ENCODE measurements around the gene NFATC3. TPM values are rescaled to one million over a fixed set of nuclear protein-coding genes. Genes with fewer than 3 reads are reported as not detected.
"Not testable (repeated sequence)": the region's sequence is repeated elsewhere in the genome, so short reads cannot be mapped to it uniquely, and the experiment has no call there.

NFATC3 gene
- total RNA-seq, 2 experiments from 2014 or later = 68.4 to 81.2 TPM

DNA sequence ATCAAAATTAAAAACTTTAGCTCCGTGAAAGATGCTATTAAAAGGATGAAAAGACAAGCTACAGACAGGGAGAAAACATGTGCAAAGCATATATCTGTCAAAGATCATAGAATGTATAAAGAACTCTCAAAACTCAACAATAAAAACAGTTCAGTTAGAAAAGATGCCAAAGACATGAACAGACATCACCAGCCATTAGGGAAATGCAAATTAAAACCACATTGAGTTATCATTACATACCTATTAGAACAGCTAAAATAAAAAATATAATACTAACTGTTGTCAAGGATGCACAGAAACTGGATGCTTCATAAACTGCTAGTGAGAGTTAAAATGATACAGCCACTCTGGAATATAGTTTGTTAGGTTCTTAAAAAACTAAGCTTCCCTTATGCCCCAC lies 58.8 kb downstream of the NFATC3 start:
- ChIA-PET POLR2A (interaction anchor here (0.7 kb wide), 1 partner anchor 60 kb away, joined by 6 read pairs; no protein-coding TSS in a partner anchor), CTCF (interaction anchor here (0.7 to 1.5 kb wide), 6 partner anchors 25 to 84 kb away, joined by 3 to 7 read pairs (median 4); no protein-coding TSS in a partner anchor)
- Mint-ChIP-seq H3K27ac (no peak overlapping the region), H3K4me1 (peaks cover 54% of the 10 kb centered on the region), H3K4me3 (no peak overlapping the region), H3K36me3 (ENCODE audit: low read depth) (peaks cover 33% of the 10 kb centered on the region), H3K27me3 (no peaks in the 10 kb centered on the region), H3K9me3 (ENCODE audit: low read depth) (no peaks in the 10 kb centered on the region)
- intact Hi-C loops (cut with DNase I, micrococcal nuclease) = no loop called here
- no peak for ATAC-seq
- no peak for DNase-seq

DNA sequence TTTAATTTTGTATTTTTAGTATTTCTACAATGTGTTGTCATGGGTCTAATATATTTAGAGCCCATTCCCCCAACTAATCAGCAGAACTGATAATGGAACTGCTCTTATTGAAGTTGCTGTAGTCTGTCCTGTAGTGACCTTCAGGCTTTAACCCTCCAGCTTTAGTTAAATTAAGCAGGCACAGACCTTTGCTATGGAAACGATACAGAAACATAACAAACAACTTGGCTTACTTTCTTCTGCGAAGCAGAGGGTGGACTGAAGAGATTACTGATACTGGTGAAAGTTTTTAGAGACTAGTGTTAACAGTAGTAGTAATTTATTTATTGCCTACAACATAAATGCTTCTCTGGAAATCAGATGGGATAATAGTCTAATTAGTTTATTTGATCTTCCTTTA lies 61.4 kb downstream of the NFATC3 start:
- ATAC-seq (no peak), DNase-seq (no peak)
- peaks cover 50% of the 10 kb centered on the region for H3K4me1 Mint-ChIP-seq
- intact Hi-C loops (cut with DNase I, micrococcal nuclease) = no loop called here
- ChIA-PET CTCF (interaction anchor here (0.7 to 1.2 kb wide), 2 partner anchors 20 to 367 kb away, joined by 3 to 4 read pairs; no protein-coding TSS in a partner anchor), POLR2A (no interaction called here)
- H3K27ac Mint-ChIP-seq = no peak overlapping the region
- no peaks in the 10 kb centered on the region for H3K27me3 Mint-ChIP-seq
- no peak overlapping the region for H3K4me3 Mint-ChIP-seq
- peaks cover 18% of the 10 kb centered on the region for H3K36me3 Mint-ChIP-seq (ENCODE audit: low read depth)
- H3K9me3 Mint-ChIP-seq (ENCODE audit: low read depth) = no peaks in the 10 kb centered on the region

GRCh38 chr16:68147444-68147843 lies 62.3 kb downstream of the NFATC3 start:
- Mint-ChIP-seq H3K27me3 (no peaks in the 10 kb centered on the region), H3K4me1 (peaks cover 43% of the 10 kb centered on the region), H3K27ac (no peak overlapping the region), H3K4me3 (no peak overlapping the region), H3K36me3 (ENCODE audit: low read depth) (peaks cover 13% of the 10 kb centered on the region), H3K9me3 (ENCODE audit: low read depth) (no peaks in the 10 kb centered on the region)
- DNase-seq (no peak), ATAC-seq (peak; percentile 52)
- intact Hi-C loops (cut with DNase I, micrococcal nuclease) = no loop called here
- ChIA-PET CTCF (interaction anchor here (0.6 to 1.6 kb wide), 3 partner anchors 19 to 406 kb away, joined by 3 to 4 read pairs (median 3); no protein-coding TSS in a partner anchor), POLR2A (interaction anchor here (0.5 to 0.9 kb wide), 3 partner anchors 8 to 371 kb away, joined by 4 to 8 read pairs (median 6); no protein-coding TSS in a partner anchor)

- no peak overlapping the region for H3K4me3 Mint-ChIP-seq
- CTCF ChIA-PET = no interaction called here
- intact Hi-C loops (cut with DNase I, micrococcal nuclease) = no loop called here
- H3K4me1 Mint-ChIP-seq = peaks cover 41% of the 10 kb centered on the region
- H3K36me3 Mint-ChIP-seq (ENCODE audit: low read depth) = peaks cover 10% of the 10 kb centered on the region
- H3K9me3 Mint-ChIP-seq (ENCODE audit: low read depth) = no peaks in the 10 kb centered on the region
- no peak overlapping the region for H3K27ac Mint-ChIP-seq
- no peak for DNase-seq
- no peaks in the 10 kb centered on the region for H3K27me3 Mint-ChIP-seq
- POLR2A ChIA-PET = no interaction called here
- no peak for ATAC-seq
These were observed 64.4 kb downstream of the NFATC3 start for GRCh38 chr16:68149596-68149995.

GRCh38 chr16:68155425-68155824 lies 70.3 kb downstream of the NFATC3 start:
- ChIA-PET POLR2A (no interaction called here), CTCF (interaction anchor here (0.6 kb wide), 2 partner anchors 56 to 395 kb away, joined by 3 to 4 read pairs; no protein-coding TSS in a partner anchor)
- ATAC-seq (no peak), DNase-seq (no peak)
- no peak overlapping the region for H3K27ac Mint-ChIP-seq
- no peaks in the 10 kb centered on the region for H3K27me3 Mint-ChIP-seq
- no peak overlapping the region for H3K4me3 Mint-ChIP-seq
- H3K9me3 Mint-ChIP-seq (ENCODE audit: low read depth) = no peaks in the 10 kb centered on the region
- H3K4me1 Mint-ChIP-seq = peaks cover 6% of the 10 kb centered on the region
- H3K36me3 Mint-ChIP-seq (ENCODE audit: low read depth) = peaks cover 8% of the 10 kb centered on the region
- intact Hi-C loops (cut with DNase I, micrococcal nuclease) = no loop called here

DNA sequence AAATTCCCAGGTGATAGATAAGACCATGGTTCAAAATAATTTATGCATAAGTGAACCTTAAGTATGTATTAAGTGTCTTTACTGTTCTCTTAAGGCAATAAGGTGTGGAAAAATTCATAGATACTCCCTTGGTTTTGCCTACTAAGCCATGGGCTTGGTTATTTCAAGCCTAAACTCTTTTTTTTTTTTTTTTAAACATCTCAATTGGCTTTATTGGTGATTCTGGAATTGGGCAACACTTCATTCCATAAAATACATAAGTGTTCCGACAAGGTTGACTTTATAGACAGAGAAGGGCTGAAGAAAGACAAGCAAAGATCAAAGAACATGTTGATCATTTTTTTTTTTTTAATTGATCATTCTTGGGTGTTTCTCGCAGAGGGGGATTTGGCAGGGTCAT lies 77.2 kb downstream of the NFATC3 start:
- no peaks in the 10 kb centered on the region for H3K27me3 Mint-ChIP-seq
- DNase-seq (no peak), ATAC-seq (no peak)
- H3K4me3 Mint-ChIP-seq = no peak overlapping the region
- H3K27ac Mint-ChIP-seq = no peak overlapping the region
- intact Hi-C loops (cut with DNase I, micrococcal nuclease) = no loop called here
- H3K9me3 Mint-ChIP-seq (ENCODE audit: low read depth) = no peaks in the 10 kb centered on the region
- POLR2A ChIA-PET = no interaction called here
- H3K36me3 Mint-ChIP-seq (ENCODE audit: low read depth) = peaks cover 35% of the 10 kb centered on the region
- no peaks in the 10 kb centered on the region for H3K4me1 Mint-ChIP-seq
- CTCF ChIA-PET = no interaction called here

DNA sequence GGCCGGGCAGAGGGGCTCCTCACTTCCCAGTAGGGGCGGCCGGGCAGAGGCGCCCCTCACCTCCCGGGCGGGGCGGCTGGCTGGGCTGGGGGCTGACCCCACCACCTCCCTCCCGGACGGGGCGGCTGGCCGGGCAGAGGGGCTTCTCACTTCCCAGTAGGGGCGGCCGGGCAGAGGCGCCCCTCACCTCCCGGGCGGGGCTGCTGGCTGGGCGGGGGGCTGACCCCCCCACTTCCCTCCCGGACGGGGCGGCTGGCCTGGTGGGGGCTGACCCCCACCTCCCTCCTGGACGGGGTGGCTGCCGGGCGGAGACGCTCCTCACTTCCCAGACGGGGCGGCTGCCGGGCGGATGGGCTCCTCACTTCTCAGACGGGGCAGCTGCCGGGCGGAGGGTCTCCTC lies 78.1 kb downstream of the NFATC3 start:
- H3K27me3 Mint-ChIP-seq; H3K9me3 Mint-ChIP-seq (ENCODE audit: low read depth); ATAC-seq; CTCF ChIA-PET; intact Hi-C loops (cut with DNase I, micrococcal nuclease); DNase-seq; H3K27ac Mint-ChIP-seq; H3K4me3 Mint-ChIP-seq; POLR2A ChIA-PET; H3K4me1 Mint-ChIP-seq: not testable (repeated sequence)
- H3K36me3 Mint-ChIP-seq (ENCODE audit: low read depth) = peaks cover 33% of the 10 kb centered on the region

- POLR2A ChIA-PET = no interaction called here
- DNase-seq = no peak
- intact Hi-C loops (cut with DNase I, micrococcal nuclease) = no loop called here
These were observed 81.1 kb downstream of the NFATC3 start for GRCh38 chr16:68166264-68166663.

GRCh38 chr16:68179196-68179795 lies 94.1 kb downstream of the NFATC3 start:
- Mint-ChIP-seq H3K36me3 (ENCODE audit: low read depth) (peaks cover 57% of the 10 kb centered on the region), H3K4me1 (peaks cover 12% of the 10 kb centered on the region), H3K27ac (peak overlapping the region; percentile 37), H3K4me3 (no peak overlapping the region), H3K9me3 (ENCODE audit: low read depth) (no peaks in the 10 kb centered on the region), H3K27me3 (no peaks in the 10 kb centered on the region)
- intact Hi-C loops (cut with DNase I, micrococcal nuclease) = no loop called here
- no peak for DNase-seq
- POLR2A ChIA-PET = no interaction called here
- peak; percentile 36 for ATAC-seq
- CTCF ChIA-PET = interaction anchor here (0.6 to 2.0 kb wide), 8 partner anchors 16 to 713 kb away, joined by 3 to 7 read pairs (median 3); no protein-coding TSS in a partner anchor

More at GRCh38 chr16:68166264-68166663, 81.1 kb downstream of the NFATC3 start:
- CTCF ChIA-PET = interaction anchor here (0.6 to 1.5 kb wide), 6 partner anchors 12 to 599 kb away, joined by 3 to 4 read pairs (median 4); no protein-coding TSS in a partner anchor
- H3K36me3 Mint-ChIP-seq (ENCODE audit: low read depth) = peaks cover 27% of the 10 kb centered on the region
- H3K9me3 Mint-ChIP-seq (ENCODE audit: low read depth) = no peaks in the 10 kb centered on the region
- no peaks in the 10 kb centered on the region for H3K4me1 Mint-ChIP-seq
- H3K27me3 Mint-ChIP-seq = no peaks in the 10 kb centered on the region
- H3K27ac Mint-ChIP-seq = no peak overlapping the region
- no peak overlapping the region for H3K4me3 Mint-ChIP-seq
- no peak for ATAC-seq

DNA sequence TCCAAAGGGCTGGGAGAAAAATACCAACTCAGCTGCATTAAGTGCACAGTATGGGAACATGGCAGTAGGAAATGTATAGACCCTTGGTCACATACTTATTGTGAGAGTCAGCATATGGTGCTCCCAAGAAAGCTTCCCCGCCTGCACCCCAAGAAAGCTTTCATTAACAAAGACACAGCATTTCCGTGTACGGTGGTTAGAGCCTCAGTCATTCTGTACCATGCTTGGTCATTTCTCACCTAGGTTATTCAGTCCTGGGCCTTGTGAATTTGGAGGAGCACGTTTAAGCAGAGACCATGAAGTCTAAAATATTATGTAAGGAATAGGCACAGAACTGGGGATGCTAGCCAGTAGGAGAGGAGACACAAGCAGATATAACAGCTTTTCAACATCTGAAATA lies 94.7 kb downstream of the NFATC3 start:
- H3K9me3 Mint-ChIP-seq (ENCODE audit: low read depth) = no peaks in the 10 kb centered on the region
- ChIA-PET POLR2A (no interaction called here), CTCF (interaction anchor here (0.7 to 1.1 kb wide), 4 partner anchors 41 to 714 kb away, joined by 3 to 4 read pairs (median 3); no protein-coding TSS in a partner anchor)
- no peak overlapping the region for H3K4me3 Mint-ChIP-seq
- H3K36me3 Mint-ChIP-seq (ENCODE audit: low read depth) = peaks cover 56% of the 10 kb centered on the region
- no peak overlapping the region for H3K27ac Mint-ChIP-seq
- H3K4me1 Mint-ChIP-seq = peaks cover 12% of the 10 kb centered on the region
- intact Hi-C loops (cut with DNase I, micrococcal nuclease) = no loop called here
- H3K27me3 Mint-ChIP-seq = no peaks in the 10 kb centered on the region
- DNase-seq = peak; percentile 11
- ATAC-seq = peak; percentile 44

- intact Hi-C loops (cut with DNase I, micrococcal nuclease) = no loop called here
- CTCF ChIA-PET = interaction anchor here (0.5 to 1.2 kb wide), 2 partner anchors 39 to 45 kb away, joined by 3 to 4 read pairs; no protein-coding TSS in a partner anchor
- Mint-ChIP-seq H3K4me1 (peaks cover 6% of the 10 kb centered on the region), H3K27ac (no peak overlapping the region), H3K36me3 (ENCODE audit: low read depth) (peaks cover 56% of the 10 kb centered on the region), H3K27me3 (no peaks in the 10 kb centered on the region), H3K9me3 (ENCODE audit: low read depth) (no peaks in the 10 kb centered on the region), H3K4me3 (no peak overlapping the region)
- DNase-seq (no peak), ATAC-seq (no peak)
- POLR2A ChIA-PET = no interaction called here
These were observed 97.9 kb downstream of the NFATC3 start for GRCh38 chr16:68183046-68183445.

DNA sequence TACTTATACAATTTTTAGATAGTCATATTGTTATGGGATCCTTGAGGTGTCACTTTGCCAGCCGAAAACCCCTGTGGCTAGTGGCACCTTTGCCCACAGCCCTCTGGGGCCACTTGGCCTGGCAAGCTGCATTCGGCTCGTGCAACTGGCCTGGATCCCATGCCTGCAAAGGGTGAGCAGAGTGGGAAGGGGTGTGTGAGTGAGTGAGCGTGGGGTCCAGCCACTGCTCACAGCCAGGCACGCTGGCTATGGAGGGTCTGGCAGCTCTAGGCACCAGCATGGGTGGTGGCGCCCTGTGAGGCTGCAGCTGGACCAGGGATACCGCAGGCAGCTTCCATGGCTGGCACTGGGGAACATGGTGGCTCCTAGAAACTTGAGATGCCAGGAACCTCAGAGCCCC lies 101.7 kb downstream of the NFATC3 start:
- peaks cover 48% of the 10 kb centered on the region for H3K36me3 Mint-ChIP-seq (ENCODE audit: low read depth)

More for the DNA sequence above, 101.7 kb downstream of the NFATC3 start:
- ATAC-seq = no peak
- no peak for DNase-seq
- Mint-ChIP-seq H3K4me3 (no peak overlapping the region), H3K27ac (no peak overlapping the region), H3K9me3 (ENCODE audit: low read depth) (no peaks in the 10 kb centered on the region), H3K4me1 (no peaks in the 10 kb centered on the region), H3K27me3 (no peaks in the 10 kb centered on the region)
- CTCF ChIA-PET = interaction anchor here (1.2 kb wide), 1 partner anchor 11 kb away, joined by 3 read pairs; no protein-coding TSS in a partner anchor
- POLR2A ChIA-PET = interaction anchor here (0.5 to 0.6 kb wide), 2 partner anchors 17 to 37 kb away, joined by 7 to 10 read pairs; no protein-coding TSS in a partner anchor
- intact Hi-C loops (cut with DNase I, micrococcal nuclease) = no loop called here

Measured in activated CD4-positive, alpha-beta T cell treated with anti-CD3 and anti-CD28 coated beads for 36 hours (primary cell).